ENCODE results near the gene DSG1.
"Not testable (repeated sequence)": the region's sequence is repeated elsewhere in the genome, so short reads cannot be mapped to it uniquely, and the experiment has no call there.

The DSG1 gene

DNA sequence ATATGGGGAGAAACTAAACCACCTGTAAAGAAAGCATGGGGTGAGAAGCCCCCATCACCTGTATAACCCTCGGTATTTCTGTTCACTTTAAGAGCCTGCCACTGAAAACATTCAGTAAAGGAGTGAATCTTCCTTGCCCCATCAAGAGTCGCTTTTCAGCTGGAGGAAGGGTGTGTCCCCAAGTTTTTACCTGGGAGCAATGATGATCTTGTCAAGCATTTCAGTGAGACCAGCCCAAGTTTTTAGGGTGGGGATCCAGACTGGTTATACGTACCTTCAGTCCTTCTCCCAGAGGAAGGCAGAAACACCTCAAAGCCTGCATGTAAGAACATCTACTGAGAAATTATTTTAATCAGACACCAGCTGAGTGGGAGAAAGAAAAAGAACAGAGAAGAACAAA is at the start of gene DSG1:
Gene DSG1, plus strand, starts transcription at position 301 of the 400 bp plus-strand sequence. CDS start 141 bp downstream, outside the sequence.
- no peak for DNase-seq

DNA sequence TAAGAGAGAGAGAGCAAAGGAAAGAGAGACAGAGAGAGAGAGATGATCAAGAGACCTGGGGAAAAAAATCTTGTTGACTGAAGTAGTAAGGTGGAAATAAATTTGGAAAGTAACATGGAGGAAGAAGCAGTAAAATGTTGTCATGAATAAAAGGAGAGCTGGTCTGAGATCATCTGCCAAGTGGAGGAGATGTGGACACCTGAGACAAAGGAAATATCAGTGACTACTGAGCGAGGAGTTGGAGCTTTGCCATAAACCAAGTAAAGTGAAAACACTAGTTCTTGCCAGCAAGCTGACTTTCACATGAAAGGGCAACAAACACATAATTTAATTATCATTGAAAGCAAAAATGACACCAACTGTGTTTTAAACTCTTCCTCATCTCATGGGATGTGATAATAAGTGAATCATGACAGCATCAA is 49.0 kb upstream of the DSG1 start:
- DNase-seq = no peak

DNA sequence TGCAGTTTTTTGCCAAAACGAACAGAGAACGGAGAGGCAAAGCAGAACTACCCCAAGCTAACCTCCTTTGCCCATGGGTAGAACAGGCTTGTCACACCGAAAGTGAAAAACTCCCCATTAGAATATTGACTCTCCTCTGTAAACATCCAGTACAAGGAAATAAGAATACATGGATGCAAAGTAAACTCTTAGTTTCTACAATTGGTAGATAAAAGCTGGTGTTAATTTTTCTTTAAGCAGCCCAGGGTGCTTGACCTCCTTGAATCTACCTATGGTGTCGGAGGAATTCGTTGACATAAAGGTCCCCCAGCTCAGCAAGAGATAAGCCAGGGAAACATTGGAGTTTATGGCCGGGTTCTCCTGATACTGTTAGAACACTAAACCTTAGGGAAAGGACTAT is 48.4 kb upstream of the DSG1 start:
- no peak for DNase-seq

DNA sequence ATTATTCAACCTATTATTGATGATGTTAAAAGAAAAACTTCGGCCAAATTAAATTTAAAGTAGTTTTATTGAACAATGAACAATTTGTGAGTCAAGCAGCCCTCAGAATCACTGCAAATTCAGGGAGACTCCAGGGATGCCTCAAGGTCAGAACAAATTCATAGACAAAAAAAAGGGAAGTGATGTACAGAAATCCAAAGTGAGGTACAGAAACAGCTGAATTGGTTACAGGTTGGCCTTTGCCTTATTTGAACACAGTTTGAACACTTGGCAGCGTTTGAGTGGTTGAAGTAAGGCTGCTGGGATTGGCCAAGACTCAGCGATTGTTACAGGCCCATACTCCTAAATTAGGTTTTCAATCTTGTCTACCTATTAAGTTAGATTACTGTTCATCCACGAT is 47.4 kb upstream of the DSG1 start:
- no peak for DNase-seq

DNA sequence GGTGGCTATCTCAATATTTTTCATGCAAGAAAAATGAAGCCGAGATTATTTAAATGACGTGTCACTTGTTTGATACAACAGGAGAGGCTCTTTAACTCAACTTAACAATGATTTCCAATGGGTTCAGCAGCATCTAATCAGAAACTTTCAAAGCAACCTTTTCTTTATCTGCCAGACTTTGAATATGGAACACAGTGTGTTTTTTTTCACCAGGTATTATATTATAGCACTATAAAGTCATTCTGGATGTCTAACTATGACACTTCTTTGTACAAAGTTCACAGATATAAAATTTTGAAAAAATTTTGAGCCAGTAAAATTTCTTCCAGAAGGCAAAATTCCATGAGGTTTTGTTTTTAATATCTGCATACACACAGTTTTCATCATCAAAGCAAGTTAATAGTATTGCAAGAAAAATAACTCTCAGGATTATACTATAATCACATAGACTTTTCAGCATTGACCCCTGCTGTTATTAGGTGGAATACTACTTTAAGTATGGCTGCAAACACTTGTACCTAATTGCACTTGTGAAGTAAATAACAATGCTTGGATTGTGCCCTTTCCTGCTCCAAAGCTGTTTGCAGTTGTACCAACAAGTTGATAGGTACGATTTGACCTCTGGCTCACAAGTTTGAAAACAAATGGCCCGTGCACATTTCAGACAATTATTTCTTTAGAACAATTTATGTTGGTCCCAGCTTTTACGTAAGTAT is 44.0 kb upstream of the DSG1 start:
- DNase-seq = no peak

DNA sequence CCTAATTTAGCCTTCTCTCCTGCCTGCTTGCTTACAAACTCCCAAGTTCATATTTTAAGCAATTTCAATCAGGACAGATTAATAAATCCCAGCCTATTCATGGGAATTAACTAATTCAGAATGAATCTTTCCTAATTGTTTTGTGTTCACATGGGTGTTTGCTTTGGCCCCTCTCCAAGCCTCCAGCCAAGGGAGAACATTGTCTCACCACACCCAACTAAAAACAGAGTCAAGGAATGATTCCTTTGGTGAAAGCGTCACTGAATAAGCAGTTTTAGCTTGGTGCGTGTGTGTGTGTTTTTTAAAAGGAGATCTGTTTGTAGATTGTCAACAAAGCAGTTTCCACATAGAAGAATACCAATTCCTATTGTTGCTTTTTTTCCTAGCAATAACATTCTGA is 43.0 kb upstream of the DSG1 start:
- no peak for DNase-seq

DNA sequence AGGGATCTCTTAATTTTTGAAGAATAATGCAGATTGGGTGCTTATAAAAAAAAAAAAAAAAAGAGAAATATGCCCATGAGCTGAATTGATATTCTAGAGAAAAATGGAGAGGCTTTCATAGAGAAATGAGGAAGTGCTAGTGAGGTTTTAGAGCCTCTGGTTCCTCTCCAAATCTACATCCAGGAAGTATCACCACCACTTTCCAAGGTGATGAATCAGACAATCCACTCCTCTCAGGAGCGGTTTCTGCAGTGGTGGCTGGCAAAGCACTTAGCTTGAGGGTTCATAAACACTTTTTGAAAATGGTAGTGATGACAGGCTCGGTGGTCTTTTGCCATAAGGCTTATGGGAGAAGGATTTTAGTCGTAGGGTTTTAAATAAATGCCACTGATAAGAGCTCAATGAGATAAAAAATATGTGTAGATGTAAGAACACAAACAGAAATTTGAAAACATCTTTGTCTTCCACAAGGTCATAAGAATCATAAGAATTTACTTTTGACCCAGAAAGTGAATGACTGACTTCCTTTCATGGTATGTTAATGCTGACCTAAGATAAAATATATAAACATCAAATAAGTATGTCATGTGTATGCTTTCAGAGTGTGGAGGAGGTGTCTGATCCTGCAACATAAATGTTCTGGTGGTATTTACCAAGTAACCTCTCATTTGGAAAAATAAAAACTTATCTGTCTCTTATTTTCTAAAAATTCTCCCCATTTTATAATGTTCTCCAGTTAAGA is 42.1 kb upstream of the DSG1 start:
- DNase-seq = no peak

DNA sequence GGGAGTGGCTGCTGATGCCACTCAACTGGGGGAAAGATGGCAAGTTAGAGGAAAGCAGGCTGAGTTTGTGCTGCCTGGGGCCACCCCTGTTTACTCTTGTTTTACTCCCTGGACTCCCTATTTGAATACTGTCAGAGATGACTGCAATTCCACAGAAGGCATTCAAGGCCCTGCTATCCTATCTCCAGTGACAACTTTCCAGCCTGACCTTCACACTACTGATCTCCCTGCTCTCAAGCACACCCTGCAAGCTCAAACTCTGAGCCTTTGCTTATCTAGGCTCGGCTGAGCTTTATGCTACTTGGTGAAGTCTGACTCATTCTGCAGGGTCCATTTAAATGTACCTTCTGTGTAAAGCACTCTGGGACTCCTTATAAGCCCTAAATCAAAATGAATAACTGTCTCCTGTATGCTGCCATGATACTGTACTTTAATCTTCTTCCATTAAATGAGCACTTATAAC is 39.3 kb upstream of the DSG1 start:
- DNase-seq = no peak

DNA sequence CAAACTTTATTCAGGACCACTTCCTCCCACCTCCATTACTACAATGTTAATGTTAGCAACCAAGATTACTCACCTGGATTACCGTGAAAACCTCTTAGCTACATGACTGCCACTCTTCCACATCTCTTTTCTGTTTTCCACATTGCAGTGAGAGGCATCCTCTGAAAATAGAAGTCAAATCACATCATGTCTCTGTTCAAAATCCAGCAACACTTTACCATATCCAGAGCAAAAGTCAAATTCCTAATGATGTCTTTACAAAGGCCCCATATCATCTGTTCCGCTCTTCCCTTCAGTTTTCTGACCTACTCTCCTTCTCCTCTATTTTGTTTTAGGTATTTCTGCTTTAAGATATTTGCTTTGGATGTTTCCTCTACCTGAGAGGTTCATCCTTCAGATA is 37.5 kb upstream of the DSG1 start:
- DNase-seq = no peak

DNA sequence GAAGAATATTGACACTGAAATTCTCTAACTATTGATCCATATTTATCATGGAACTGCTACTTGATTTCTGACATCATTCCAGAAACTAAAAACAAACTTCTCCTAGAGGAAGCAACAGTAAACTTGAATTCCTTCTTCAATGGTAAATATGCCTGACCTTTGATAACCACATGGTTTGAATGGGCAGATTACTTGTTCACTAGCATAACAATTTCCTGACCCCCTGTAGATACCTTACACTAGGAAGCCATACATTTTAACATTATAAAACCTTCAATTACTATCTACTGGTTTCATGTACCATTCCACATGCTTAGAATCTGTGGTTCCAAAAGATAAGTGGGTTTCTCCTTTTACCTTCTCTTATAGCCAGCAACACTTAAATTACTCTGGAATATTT is 36.5 kb upstream of the DSG1 start:
- DNase-seq = no peak

DNA sequence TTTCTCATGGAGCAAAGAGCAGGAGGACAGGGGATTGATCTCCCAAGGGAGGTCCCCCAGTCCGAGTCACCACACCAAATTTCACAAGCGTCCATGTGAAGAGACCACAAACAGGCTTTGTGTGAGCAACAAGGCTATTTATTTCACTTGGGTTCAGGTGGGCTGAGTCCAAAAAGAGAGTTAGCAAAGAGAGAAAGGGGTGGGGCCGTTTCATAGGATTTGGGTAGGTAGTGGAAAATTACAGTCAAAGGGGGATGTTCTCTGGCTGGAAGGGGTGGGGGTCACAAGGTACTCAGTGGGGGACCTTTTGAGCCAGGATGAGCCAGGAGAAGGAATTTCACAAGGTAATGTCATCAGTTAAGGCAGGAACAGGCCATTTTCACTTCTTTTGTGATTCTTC is 28.5 kb upstream of the DSG1 start:
- not testable (repeated sequence) for DNase-seq

DNA sequence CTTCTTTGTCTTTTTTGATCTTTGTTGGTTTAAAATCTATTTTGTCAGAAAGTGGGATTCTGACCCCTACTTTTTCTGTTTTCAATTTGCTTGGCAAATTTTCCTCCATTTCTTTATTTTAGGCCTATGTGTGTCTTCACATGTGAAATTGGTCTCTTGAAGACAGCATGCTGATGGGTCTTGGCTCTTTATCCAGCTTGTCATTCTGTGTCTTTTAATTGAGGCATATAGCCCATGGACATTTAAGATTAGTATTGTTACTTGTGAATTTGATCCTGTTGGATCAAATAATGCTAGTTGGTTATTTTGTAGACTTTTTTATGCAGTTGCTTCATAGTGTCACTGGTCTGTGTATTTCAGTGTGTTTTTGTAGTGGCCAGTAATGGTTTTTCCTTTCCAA is 26.3 kb upstream of the DSG1 start:
- DNase-seq = no peak

DNA sequence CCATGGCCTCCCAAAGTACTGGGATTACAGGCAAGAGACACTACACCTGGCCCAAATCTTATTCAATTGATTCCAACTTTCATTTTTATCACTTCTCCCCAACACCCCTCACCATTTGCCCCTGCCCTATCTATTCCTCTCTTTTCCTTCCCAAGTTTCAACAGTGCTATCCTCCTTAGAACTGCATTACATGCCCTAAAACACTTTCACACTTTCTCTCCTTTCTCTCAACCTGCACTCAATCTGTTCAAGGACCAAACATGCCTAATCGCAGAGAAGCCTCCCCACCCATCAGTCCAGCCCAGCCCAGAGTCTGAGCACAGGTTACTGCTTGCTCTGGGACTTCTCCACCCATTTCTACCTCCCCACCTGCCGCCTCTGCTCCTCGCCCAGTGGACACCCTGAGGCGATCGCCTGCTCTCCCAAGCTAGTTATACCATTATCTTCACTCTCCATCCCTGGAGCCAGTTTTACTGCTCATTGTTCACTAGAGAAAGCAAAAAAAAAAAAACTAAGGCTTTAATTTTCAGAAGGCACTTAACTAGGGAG is 23.7 kb upstream of the DSG1 start:
- no peak for DNase-seq

DNA sequence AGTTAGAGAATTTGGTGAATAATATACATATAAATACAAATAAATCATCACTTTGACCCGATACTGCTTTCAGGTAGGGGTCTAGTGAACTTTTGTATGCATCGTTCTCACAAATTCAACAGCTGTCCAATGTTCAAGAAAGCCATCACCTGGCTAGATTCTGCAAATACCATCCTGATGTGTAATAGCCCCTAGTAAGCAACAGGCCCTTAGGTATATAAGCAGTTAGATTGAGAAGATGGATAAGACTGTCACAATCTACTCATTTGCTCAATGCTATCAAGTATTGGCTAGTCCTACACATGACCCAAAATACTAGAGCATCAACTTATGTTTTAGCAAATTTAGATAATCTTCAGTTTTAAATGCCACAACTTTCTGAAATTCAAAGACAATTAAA is 20.7 kb upstream of the DSG1 start:
- DNase-seq = no peak

DNA sequence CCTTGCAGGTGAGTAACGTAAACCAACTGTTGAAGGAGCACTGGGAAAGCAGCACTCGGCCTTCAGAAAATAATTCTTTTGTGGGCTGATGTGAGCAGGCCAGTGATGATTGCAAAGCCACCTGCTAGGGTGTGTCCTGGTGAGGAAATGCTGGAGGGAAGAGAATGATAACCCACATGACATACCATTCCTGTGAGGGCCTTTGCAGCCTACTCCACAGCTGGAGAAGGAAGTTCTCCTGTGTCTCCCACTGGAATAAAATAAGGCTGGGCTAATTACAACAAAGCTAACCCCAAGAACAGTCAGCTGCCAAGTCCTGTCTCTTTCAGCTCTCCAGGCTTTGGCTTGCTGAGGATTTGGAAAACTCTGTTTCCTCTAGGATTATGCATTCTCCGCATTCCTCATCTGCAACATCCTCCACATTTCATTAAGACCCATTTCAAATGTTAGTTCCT is 16.7 kb upstream of the DSG1 start:
- DNase-seq = no peak

DNA sequence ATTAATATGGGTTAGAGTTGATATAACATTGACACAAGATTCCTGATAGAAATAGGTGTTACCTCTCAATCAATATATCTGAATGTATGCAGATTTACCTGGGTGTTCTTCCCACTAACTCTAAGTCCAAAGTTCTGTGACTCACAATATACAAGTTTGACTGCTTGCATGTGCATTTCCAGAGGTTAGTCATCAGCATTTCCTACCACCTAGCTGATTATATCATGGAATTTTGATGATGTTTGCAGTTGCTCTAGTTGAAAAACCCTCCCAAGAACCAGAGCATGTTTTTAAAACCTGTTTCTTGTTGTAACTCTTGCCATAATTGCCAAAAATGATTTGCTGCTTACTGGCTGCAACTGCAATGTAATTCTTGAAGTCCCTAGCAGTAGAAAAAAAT is 15.0 kb upstream of the DSG1 start:
- no peak for DNase-seq

DNA sequence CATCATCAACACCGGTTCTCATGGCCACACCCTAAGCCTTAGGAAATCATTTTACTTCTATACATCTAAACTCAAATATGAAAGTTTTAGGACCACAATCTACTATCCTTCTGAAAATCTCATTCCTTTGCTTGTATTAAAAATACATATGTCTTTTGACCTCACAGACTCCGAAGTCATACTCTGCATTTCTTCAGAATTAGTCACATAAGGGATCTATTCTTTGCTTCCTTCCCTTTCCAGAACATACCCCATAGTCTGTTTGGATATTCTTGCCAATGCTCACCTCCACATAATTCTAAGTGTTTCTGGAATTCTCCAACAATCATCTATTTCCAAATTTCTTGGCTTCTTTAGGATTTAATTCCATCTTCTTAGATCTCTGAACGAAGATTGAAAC is 14.2 kb upstream of the DSG1 start:
- no peak for DNase-seq

DNA sequence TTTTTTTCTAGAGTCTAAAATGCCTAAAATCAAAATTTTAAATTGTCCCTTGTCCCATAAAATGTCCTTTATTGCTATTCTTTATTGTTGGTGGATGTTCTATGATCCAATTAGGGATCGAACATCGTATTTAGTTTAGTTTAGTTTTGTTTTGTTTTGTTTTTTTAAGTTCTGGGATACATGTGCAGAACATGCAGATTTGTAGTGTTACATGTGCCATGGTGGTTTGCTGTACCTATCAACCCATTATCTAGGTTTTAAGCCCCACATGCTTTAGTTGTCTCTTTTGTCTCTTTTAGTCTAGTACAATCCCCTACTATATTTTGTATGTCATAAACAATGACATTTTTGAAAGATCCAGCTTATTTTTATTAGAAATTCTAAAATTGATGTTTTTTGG is 8.8 kb upstream of the DSG1 start:
- DNase-seq = no peak

DNA sequence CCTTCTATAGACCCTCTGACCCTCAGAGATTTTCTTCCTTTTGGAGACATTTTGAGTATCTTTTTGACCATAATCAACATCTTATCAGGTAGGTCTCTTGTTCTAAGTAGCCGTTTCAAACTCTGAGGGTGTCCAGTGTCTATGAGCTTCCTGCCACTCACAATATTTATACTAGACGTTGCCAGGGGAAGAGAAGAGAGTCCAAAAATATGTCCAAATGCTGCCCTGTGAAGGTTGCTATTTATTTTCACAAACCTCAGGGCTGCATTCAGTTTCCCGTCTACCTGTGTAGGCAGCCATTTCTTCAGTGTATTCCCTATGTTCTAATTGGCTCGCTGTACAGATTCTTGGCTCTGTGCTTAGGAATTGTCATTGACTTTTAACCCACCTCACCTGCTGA is 986 bp upstream of the DSG1 start:
- DNase-seq = no peak

DNA sequence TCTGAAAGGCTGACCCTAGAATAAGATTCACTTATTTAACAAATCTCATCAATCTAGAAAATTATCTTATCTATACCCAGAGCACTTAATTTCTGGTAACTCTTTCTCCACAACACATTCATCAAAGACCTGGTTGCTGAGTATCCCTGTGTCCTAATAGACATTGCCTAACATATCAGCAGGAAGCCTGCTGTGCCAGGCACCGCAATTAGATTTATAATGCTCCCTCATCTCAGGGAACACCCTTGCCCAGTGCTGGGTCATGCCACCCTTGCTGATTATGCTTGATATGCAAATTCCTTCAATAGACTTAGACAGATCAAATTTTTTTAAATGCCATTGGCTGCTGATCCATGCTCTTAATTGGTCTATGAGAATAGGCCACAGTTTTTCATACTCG is 3.8 kb downstream of the DSG1 start:
- no peak for DNase-seq

DNA sequence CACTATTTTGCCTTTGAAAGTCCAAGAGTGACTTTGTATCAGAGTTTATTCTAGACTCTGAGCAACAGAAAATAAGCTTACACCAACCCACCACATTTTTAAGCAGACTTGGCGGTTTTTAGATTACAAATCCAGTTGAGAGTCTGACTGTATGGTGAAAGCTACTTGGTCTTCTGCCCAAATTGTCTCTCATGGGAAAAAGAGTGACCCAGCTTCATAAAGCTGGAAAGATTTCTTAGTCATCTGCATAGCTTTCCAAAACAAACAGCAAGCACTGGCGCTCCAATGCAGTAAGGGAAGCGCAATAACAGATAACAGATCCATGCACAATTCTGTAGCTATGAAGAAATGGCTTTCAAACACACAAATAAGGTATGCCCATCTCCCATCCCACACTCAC is 7.1 kb downstream of the DSG1 start:
- DNase-seq = no peak

DNA sequence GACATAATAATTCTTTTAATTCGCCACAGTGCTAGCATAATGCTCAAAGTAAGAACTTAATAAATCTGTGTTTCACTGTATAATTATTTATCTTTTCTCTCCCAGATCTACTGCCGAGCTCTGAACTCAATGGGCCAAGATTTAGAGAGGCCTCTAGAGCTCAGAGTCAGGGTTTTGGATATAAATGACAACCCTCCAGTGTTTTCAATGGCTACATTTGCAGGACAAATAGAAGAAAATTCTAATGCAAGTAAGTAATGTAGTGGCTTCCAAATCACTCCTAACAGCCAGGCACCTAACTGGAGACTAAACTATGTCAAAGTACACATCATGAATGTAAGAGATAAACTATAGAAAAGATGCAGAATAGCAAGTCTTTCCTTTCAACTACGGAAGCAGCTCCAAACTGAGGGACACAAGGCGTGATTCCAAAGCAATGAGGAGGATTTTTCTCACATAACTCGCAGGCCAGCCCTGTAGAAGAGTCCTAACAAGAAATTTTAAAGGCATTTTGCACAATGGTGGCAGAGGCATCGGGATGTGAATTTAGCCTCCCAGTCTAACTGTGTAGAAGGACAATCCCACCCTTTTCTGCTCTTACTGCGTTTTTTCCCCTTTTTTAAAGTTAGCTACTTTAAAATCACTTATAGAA is 12.0 kb downstream of the DSG1 start:
- DNase-seq = no peak

DNA sequence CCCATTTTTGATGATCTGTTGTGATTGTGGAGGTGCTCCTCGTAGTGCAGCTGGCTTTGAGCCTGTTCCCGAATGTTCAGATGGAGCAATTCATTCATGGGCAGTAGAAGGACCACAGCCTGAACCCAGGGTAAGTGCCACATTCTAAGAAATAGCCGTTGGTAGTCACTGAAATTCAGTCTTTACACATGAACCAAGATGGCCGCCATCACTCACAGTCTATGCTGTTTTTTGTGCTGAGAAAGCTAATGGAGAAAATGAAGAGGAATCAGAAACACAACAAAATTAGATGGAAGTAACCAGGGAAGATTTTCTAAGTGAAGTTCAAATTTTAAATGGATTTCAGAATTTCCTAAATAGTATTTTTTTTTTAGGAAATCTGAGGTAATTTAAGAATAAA is 25.5 kb downstream of the DSG1 start:
- DNase-seq = no peak

DNA sequence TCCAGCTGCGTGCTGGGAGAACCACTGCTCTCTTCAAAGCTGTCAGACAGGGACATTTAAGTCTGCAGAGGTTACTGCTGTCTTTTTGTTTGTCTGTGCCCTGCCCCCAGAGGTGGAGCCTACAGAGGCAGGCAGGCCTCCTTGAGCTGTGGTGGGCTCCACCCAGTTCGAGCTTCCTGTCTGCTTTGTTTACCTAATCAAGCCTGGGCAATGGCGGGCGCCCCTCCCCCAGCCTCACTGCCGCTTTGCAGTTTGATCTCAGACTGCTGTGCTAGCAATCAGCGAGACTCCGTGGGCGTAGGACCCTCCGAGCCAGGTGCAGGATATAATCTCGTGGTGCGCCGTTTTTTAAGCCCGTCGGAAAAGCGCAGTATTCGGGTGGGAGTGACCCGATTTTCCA is 35.4 kb downstream of the DSG1 start:
- DNase-seq = not testable (repeated sequence)
